HepG2 (cell line): ENCODE results near the gene PLD6. TPM values are rescaled to one million over a fixed set of nuclear protein-coding genes. Genes with fewer than 3 reads are reported as not detected.
A peak's percentile ranks its signal among the peaks of the same experiment; 100 is the strongest.

Source experiments
- CCDC6 ChIP-seq: sonication (generic); formaldehyde crosslinking; IDR thresholded peaks from 2 replicates; pipeline ENCODE4 v1.8.1; 2022; ENCODE audit warnings: mild to moderate bottlenecking, missing genetic modification reagents, moderate library complexity
- EP300 ChIP-seq, 3 experiments: sonication (generic) in 1 of 3; formaldehyde crosslinking in 1 of 3; IDR thresholded peaks; 2 replicates each; pipeline versions ENCODE4 v1.5.1 to v1.6.1; 2011 to 2020; ENCODE audit warnings: low read depth in 2 of 3, low read length in 2 of 3, borderline replicate concordance in 1 of 3, improper control_type of control experiment in 1 of 3, mild to moderate bottlenecking in 1 of 3, missing genetic modification reagents in 1 of 3, moderate library complexity in 1 of 3
- ERF ChIP-seq: IDR thresholded peaks from 2 replicates; pipeline ENCODE4 v1.6.1; 2018; ENCODE audit warnings: missing biosample characterization, missing genetic modification reagents
- FOXA1 ChIP-seq, 2 experiments: fragments of 450-650 bp in 1 of 2; sonication (generic) in 1 of 2; formaldehyde crosslinking in 1 of 2; IDR thresholded peaks; 2 replicates each; pipeline versions ENCODE4 v1.4.0 to v1.6.1; 2016 to 2020; ENCODE audit warnings: missing genetic modification reagents in 1 of 2
- RCOR2 ChIP-seq: IDR thresholded peaks from 2 replicates; pipeline ENCODE4 v1.6.1; 2016; ENCODE audit warnings: missing biosample characterization, missing genetic modification reagents
- SETDB1 ChIP-seq: sonication (generic); formaldehyde crosslinking; IDR thresholded peaks from 2 replicates; pipeline ENCODE4 v1.5.1; 2020; ENCODE audit warnings: missing genetic modification reagents, mild to moderate bottlenecking, borderline replicate concordance
- SOX13 ChIP-seq, 3 experiments: fragments of 450-650 bp in 1 of 3; sonication (generic) in 1 of 3; formaldehyde crosslinking in 1 of 3; IDR thresholded peaks in 2 of 3; conservative IDR thresholded peaks in 1 of 3; 2 replicates each; pipeline versions ENCODE4 v1.5.0 to v1.6.1; 2016 to 2020; ENCODE audit warnings: antibody characterized with exemption in 1 of 3, mild to moderate bottlenecking in 1 of 3, missing compliant biosample characterization in 1 of 3, missing genetic modification reagents in 1 of 3, moderate library complexity in 1 of 3
- ZNF33B ChIP-seq: sonication (generic); formaldehyde crosslinking; IDR thresholded peaks from 2 replicates; pipeline ENCODE4 v1.5.1; 2020; ENCODE audit warnings: mild to moderate bottlenecking, missing genetic modification reagents
- ZNF569 ChIP-seq: sonication (generic); formaldehyde crosslinking; IDR thresholded peaks from 2 replicates; pipeline ENCODE4 v1.5.0; 2020; ENCODE audit warnings: mild to moderate bottlenecking, missing genetic modification reagents, moderate library complexity, borderline replicate concordance
- polyA plus RNA-seq, 8 experiments: library from polyadenylated mRNA; depleted of rRNA in 3 of 8; stranded (reverse) in 7 of 8; unstranded in 1 of 8; fragments of >200 nt; fragmentation: Illumina TruSeq in 4 of 8; extraction: Trizol in 4 of 8; gene quantifications; 2 replicates each; pipeline versions ENCODE4 v1.2.1 to v1.2.3, GENCODE V29; 2011 to 2016; ENCODE audit warnings: low read depth in 4 of 8, missing spikeins in 1 of 8, mixed read lengths in 1 of 8; ENCODE audit not compliant: insufficient read depth in 1 of 8
- total RNA-seq, 5 experiments: library from RNA; depleted of rRNA; stranded (reverse); fragments of >200 nt; fragmentation: Illumina TruSeq; extraction: Trizol; gene quantifications; 2 replicates each; pipeline ENCODE4 v1.2.3, GENCODE V29; 2016; ENCODE audit warnings: low read depth in 1 of 5
- TF ChIP-seq, protein P1 (sequence below), 2 experiments: sonication (generic) in 1 of 2; formaldehyde crosslinking in 1 of 2; IDR thresholded peaks; 2 replicates each; pipeline versions ENCODE4 v1.6.1 to v1.9.0; 2014 to 2022; ENCODE audit warnings: antibody characterized with exemption in 1 of 2, borderline replicate concordance in 1 of 2, inconsistent platforms in 1 of 2, low read depth in 1 of 2, missing genetic modification reagents in 1 of 2
- TF ChIP-seq, protein P2 (sequence below): sonication (generic); formaldehyde crosslinking; IDR thresholded peaks from 2 replicates; pipeline ENCODE4 v1.9.0; 2021; ENCODE audit warnings: mild to moderate bottlenecking, missing genetic modification reagents

Gene PLD6
- total and polyA plus RNA-seq, 2 of the 13 experiments (the other 11 are each of a cell fraction or from before 2014, with no cell fraction given): 5.2 to 11.4 TPM

DNA sequence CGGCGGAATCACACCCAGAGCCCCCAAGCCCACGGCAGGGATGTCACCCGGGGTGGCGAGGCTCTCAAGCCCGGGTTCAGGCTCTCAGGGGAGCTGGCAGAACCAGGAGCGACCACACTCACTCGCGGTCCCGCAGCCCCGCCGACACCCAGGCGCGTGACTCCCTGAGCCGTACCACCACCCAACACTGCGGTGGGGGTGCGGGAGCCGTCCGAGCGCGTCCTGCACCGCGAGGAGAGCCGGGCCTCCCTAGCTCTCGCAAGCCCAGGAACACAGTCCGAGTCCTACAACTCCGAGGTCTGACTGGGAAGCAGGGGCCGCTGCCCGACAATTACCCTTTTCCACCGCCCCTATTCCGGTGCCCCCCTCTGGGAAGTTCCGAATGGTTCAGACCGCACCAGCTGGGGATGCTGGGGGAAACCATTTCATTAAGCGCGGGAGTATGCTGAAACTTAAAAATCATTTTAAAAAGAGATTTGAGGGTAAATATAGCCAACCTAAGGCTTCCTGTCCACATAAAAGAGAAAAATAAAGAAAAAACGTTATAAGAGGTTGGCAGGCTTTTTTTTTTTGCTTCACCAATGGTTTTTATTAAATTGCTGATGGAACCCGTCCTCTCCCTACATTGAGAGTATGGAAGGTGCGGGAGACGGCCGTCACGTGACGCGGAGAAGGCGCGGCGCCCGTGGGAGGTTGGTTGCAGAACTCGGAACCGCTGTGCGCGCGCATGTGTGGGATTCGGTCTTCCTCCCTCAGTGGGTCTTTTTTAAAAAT lies 31.1 kb upstream of the PLD6 start, which contains the start of gene FLCN (continued):
- TF ChIP-seq, protein P1, sequence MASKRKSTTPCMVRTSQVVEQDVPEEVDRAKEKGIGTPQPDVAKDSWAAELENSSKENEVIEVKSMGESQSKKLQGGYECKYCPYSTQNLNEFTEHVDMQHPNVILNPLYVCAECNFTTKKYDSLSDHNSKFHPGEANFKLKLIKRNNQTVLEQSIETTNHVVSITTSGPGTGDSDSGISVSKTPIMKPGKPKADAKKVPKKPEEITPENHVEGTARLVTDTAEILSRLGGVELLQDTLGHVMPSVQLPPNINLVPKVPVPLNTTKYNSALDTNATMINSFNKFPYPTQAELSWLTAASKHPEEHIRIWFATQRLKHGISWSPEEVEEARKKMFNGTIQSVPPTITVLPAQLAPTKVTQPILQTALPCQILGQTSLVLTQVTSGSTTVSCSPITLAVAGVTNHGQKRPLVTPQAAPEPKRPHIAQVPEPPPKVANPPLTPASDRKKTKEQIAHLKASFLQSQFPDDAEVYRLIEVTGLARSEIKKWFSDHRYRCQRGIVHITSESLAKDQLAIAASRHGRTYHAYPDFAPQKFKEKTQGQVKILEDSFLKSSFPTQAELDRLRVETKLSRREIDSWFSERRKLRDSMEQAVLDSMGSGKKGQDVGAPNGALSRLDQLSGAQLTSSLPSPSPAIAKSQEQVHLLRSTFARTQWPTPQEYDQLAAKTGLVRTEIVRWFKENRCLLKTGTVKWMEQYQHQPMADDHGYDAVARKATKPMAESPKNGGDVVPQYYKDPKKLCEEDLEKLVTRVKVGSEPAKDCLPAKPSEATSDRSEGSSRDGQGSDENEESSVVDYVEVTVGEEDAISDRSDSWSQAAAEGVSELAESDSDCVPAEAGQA (IDR thresholded peaks at IDR 0.05; ENCODE audit: low read depth): no peak
- TF ChIP-seq, protein P1 (CRISPR knock-in tag; IDR thresholded peaks at IDR 0.05; ENCODE audit: borderline replicate concordance): no peak
- TF ChIP-seq, protein P2, sequence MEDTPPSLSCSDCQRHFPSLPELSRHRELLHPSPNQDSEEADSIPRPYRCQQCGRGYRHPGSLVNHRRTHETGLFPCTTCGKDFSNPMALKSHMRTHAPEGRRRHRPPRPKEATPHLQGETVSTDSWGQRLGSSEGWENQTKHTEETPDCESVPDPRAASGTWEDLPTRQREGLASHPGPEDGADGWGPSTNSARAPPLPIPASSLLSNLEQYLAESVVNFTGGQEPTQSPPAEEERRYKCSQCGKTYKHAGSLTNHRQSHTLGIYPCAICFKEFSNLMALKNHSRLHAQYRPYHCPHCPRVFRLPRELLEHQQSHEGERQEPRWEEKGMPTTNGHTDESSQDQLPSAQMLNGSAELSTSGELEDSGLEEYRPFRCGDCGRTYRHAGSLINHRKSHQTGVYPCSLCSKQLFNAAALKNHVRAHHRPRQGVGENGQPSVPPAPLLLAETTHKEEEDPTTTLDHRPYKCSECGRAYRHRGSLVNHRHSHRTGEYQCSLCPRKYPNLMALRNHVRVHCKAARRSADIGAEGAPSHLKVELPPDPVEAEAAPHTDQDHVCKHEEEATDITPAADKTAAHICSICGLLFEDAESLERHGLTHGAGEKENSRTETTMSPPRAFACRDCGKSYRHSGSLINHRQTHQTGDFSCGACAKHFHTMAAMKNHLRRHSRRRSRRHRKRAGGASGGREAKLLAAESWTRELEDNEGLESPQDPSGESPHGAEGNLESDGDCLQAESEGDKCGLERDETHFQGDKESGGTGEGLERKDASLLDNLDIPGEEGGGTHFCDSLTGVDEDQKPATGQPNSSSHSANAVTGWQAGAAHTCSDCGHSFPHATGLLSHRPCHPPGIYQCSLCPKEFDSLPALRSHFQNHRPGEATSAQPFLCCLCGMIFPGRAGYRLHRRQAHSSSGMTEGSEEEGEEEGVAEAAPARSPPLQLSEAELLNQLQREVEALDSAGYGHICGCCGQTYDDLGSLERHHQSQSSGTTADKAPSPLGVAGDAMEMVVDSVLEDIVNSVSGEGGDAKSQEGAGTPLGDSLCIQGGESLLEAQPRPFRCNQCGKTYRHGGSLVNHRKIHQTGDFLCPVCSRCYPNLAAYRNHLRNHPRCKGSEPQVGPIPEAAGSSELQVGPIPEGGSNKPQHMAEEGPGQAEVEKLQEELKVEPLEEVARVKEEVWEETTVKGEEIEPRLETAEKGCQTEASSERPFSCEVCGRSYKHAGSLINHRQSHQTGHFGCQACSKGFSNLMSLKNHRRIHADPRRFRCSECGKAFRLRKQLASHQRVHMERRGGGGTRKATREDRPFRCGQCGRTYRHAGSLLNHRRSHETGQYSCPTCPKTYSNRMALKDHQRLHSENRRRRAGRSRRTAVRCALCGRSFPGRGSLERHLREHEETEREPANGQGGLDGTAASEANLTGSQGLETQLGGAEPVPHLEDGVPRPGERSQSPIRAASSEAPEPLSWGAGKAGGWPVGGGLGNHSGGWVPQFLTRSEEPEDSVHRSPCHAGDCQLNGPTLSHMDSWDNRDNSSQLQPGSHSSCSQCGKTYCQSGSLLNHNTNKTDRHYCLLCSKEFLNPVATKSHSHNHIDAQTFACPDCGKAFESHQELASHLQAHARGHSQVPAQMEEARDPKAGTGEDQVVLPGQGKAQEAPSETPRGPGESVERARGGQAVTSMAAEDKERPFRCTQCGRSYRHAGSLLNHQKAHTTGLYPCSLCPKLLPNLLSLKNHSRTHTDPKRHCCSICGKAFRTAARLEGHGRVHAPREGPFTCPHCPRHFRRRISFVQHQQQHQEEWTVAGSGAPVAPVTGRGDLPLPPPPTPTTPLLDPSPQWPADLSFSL: no peak
- TF ChIP-seq FOXA1 (IDR thresholded peaks at IDR 0.05) (no peak), FOXA1 (CRISPR knock-in tag; IDR thresholded peaks at IDR 0.05) (no peak), RCOR2 (CRISPR knock-in tag) (no peak), SOX13 (IDR thresholded peaks at IDR 0.05) (no peak), SOX13 (CRISPR knock-in tag; conservative IDR thresholded peaks at IDR 0.05 in 1 of 2, IDR thresholded peaks at IDR 0.05 in 1 of 2) (no peak), ZNF33B (CRISPR knock-in tag) (no peak), ERF (CRISPR knock-in tag) (peak; percentile 44; the same call in 1 of the 2 replicates), ZNF569 (CRISPR knock-in tag) (no peak), EP300 (IDR thresholded peaks at IDR 0.05; ENCODE audit: low read depth in 2 of 2, low read length in 2 of 2) (0 out of 4 replicates have a peak, but pooled peaks of 1 of the 2 experiments have one; percentile 7), EP300 (CRISPR knock-in tag; IDR thresholded peaks at IDR 0.05; ENCODE audit: borderline replicate concordance) (no peak), SETDB1 (CRISPR knock-in tag) (no peak), CCDC6 (CRISPR knock-in tag) (no peak)
